Progenitor cell of endocrine pancreas (in vitro differentiated cells): Measurements from ENCODE around the gene MTFMT. TPM values are rescaled to one million over a fixed set of nuclear protein-coding genes. Genes with fewer than 3 reads are reported as not detected.
"Not testable (repeated sequence)": the region's sequence is repeated elsewhere in the genome, so short reads cannot be mapped to it uniquely, and the experiment has no call there.

Experiments
- DNase-seq: peaks from one replicate; pipeline ENCODE4 v3.0.0; 2021; ENCODE audit warnings: low spot score; ENCODE audit not compliant: unreplicated experiment
- H3K27ac Mint-ChIP-seq: 2 replicates; pipeline ENCODE4 v1.8.0; 2021; ENCODE audit warnings: mild to moderate bottlenecking, moderate library complexity, mixed read lengths
- H3K27me3 Mint-ChIP-seq: 2 replicates; pipeline ENCODE4 v1.8.0; 2021; ENCODE audit warnings: mixed read lengths
- H3K36me3 Mint-ChIP-seq: 2 replicates; pipeline ENCODE4 v1.8.0; 2022; ENCODE audit warnings: mixed read lengths; ENCODE audit not compliant: insufficient read depth
- H3K4me1 Mint-ChIP-seq: 2 replicates; pipeline ENCODE4 v1.8.0; 2021; ENCODE audit warnings: low read depth, mixed read lengths
- H3K4me3 Mint-ChIP-seq: 2 replicates; pipeline ENCODE4 v1.8.0; 2021; ENCODE audit warnings: low read depth, mild to moderate bottlenecking, moderate library complexity, mixed read lengths
- H3K9me3 Mint-ChIP-seq: 2 replicates; pipeline ENCODE4 v1.8.0; 2021; ENCODE audit warnings: low read depth, mixed read lengths
- total RNA-seq: library from RNA; stranded (reverse); gene quantifications from 2 replicates; pipeline ENCODE4 v1.2.1, GENCODE V29; 2021
- TF ChIP-seq, protein P1 (sequence below): fragments of 200-600 bp; sonication (generic); IDR thresholded peaks from one replicate; pipeline ENCODE4 v1.5.0; 2021; ENCODE audit warnings: antibody characterized with exemption, mild to moderate bottlenecking; ENCODE audit not compliant: unreplicated experiment

Gene MTFMT
- total RNA-seq, 1 donor from 2014 or later: 19.4 TPM

DNA sequence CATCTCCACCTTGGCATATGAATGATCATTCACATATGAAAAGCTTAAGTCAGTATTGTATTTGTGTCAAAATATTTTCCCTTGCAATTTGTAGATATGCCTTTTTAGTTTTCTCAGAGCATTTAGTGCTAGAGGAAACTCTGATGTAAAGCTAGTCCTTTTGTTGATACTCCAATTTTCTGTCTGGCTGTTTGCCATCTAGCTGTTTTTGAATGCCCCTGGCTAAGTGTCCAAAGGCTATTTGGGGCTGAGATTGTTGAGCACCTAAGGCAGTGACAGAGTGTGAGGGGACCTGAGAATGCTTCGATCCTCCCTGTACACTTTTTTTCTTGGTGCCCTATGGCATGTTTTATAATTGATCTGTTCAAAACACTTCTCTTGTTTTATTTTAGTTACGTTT is 18.8 kb upstream of the MTFMT start:
- Mint-ChIP-seq H3K27ac (no peak overlapping the region), H3K4me1 (peaks cover 17% of the 10 kb centered on the region), H3K27me3 (peaks cover 16% of the 10 kb centered on the region), H3K9me3 (no peaks in the 10 kb centered on the region), H3K4me3 (no peak overlapping the region), H3K36me3 (no peaks in the 10 kb centered on the region)
- no peak for DNase-seq
- TF ChIP-seq, protein P1, sequence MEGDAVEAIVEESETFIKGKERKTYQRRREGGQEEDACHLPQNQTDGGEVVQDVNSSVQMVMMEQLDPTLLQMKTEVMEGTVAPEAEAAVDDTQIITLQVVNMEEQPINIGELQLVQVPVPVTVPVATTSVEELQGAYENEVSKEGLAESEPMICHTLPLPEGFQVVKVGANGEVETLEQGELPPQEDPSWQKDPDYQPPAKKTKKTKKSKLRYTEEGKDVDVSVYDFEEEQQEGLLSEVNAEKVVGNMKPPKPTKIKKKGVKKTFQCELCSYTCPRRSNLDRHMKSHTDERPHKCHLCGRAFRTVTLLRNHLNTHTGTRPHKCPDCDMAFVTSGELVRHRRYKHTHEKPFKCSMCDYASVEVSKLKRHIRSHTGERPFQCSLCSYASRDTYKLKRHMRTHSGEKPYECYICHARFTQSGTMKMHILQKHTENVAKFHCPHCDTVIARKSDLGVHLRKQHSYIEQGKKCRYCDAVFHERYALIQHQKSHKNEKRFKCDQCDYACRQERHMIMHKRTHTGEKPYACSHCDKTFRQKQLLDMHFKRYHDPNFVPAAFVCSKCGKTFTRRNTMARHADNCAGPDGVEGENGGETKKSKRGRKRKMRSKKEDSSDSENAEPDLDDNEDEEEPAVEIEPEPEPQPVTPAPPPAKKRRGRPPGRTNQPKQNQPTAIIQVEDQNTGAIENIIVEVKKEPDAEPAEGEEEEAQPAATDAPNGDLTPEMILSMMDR: no peak

DNA sequence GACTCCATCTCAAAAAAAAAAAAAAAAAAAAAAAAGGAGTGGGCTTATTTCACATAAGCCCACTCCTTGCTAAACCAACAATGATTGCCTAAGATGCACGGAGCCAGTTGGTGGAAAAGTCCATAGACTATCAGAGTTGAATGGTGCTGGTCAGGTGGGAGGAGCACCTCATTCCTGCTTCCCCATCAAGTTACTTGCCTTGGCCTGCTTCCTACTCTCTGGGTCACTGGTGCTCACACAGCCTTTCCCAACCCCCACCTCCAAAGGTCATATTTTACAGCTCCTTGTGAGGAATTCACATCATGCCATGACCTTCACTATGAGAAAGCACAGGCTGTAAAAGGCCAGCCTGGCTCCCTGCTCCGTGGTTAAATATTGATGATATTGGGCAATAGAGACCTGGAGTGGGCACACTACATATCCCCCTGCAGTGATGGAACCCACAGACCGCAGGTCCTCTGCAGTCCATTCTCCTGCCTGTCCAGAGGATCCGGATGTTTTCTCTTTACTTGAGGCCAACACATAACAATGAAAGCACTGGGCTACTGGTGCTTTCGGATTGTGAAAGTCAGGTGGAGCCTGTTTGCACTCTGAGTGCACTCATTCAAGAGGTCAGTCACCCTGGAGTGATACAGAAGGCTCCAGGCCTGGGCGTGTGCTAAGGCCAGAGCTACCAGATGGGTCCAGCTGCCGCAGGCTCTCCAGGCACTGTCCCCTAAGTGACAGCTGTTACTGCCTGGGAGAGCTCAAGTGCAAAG is 15.5 kb upstream of the MTFMT start, which contains the start of gene SLC51B:
Gene SLC51B (plus strand): TSS at position 664 of the 758 bp plus-strand sequence. CDS start 4,618 bp downstream, outside the sequence.
- H3K27ac Mint-ChIP-seq: peak within 1 kb of the TSS; percentile 90

DNA sequence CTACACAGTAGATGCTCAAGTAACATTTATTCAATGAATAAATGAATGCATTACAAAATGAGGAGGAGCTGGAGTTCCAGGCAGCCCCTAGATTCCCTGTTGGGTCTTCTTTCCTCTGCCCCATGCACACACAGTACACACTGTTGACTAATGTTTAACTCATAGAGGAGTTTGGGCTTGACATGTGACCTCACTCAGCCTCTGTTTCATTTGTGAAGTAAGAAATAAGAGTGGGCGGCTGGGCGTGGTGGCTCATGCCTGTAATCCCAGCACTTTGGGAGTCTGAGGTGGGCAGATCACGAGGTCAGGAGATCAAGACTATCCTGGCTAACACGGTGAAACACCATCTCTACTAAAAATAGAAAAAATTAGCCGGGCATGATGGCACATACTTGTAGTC is 14.8 kb upstream of the MTFMT start:
- not testable (repeated sequence) for H3K27me3 Mint-ChIP-seq, H3K36me3 Mint-ChIP-seq, H3K9me3 Mint-ChIP-seq, H3K27ac Mint-ChIP-seq, DNase-seq, H3K4me3 Mint-ChIP-seq
- peaks cover 19% of the 10 kb centered on the region for H3K4me1 Mint-ChIP-seq

More for the DNA sequence above, 15.5 kb upstream of the MTFMT start, which contains the start of gene SLC51B:
- TF ChIP-seq, protein P1: no peak
- DNase-seq: no peak
- Mint-ChIP-seq H3K9me3 (no peaks in the 10 kb centered on the region), H3K4me3 (no peak within 1 kb of the TSS), H3K27me3 (peaks cover 5% of the 10 kb centered on the region), H3K4me1 (peaks cover 19% of the 10 kb centered on the region), H3K36me3 (no peaks in the 10 kb centered on the region)

DNA sequence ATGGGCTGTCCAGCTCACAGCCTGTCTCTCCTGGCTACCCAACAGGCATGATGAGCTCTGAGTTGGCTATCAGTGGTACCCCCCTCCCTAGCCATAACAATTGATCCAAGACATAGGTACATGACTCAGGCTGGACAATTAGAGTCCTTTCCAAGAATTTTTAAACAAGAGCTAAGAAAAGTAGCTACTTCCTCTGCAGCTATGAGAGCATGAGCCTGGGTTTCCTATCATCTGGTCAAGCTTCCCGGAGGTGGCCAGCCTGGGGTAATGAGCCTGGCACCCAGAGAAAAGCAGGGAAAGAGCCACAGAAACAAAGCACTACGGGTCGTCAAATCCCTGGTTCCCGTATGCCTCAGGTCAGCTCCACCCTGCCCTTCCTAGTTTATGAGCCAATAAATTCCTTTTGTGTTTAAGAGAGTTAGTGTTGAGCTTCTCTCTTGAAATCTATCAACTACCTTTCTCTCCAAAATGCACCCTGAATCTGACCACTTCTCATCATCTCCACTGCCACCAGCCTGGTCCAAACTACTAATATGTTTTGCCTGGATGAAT is 13.4 kb upstream of the MTFMT start:
- Mint-ChIP-seq H3K9me3 (no peaks in the 10 kb centered on the region), H3K36me3 (no peaks in the 10 kb centered on the region), H3K27me3 (no peaks in the 10 kb centered on the region), H3K27ac (peak overlapping the region; percentile 18), H3K4me3 (no peak overlapping the region), H3K4me1 (peaks cover 18% of the 10 kb centered on the region)
- TF ChIP-seq, protein P1: no peak
- no peak for DNase-seq

DNA sequence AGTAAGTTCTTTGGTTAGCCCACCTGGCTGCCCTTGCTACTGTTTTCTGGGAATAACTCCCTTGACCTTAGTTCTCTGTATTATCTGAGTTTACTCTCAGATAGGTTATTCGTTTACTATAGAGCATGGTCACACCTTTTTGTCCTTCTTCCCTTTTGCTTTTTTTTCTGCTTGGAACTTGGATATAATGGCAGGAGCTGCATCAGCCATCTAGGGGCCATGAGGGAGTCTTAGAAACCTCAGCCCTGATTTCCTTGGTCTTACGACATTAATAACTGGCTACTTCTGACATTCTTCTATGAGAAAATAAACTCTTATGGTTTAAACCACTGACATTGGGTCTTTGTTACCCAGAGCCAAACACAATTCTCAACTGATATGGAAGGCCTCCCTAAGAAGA is 12.3 kb upstream of the MTFMT start:
- no peaks in the 10 kb centered on the region for H3K27me3 Mint-ChIP-seq
- no peak for DNase-seq
- no peak overlapping the region for H3K27ac Mint-ChIP-seq
- H3K4me3 Mint-ChIP-seq: no peak overlapping the region
- H3K9me3 Mint-ChIP-seq: no peaks in the 10 kb centered on the region
- peaks cover 18% of the 10 kb centered on the region for H3K4me1 Mint-ChIP-seq
- no peaks in the 10 kb centered on the region for H3K36me3 Mint-ChIP-seq
- TF ChIP-seq, protein P1: no peak

DNA sequence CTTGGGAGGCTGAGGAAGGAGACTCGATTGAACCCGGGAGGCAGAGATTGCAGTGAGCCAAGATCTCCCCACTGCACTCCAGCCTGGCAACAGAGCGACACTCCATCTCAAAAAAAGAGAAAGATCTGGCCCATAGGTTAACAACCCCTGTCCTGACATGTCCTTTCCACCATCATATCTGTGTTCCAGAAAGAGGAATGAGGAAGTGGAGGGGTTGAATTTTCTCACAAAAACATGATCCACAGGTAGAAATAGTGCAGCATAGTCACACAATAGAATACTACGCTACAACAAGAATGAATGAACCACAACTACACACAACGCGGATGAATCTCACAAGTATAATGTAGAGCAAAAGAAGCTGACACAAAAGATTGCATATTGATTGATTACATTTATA is 11.0 kb upstream of the MTFMT start:
- no peaks in the 10 kb centered on the region for H3K36me3 Mint-ChIP-seq
- no peak overlapping the region for H3K27ac Mint-ChIP-seq
- TF ChIP-seq, protein P1: no peak
- H3K4me3 Mint-ChIP-seq: no peak overlapping the region
- no peaks in the 10 kb centered on the region for H3K9me3 Mint-ChIP-seq
- DNase-seq: no peak
- H3K27me3 Mint-ChIP-seq: no peaks in the 10 kb centered on the region
- peaks cover 17% of the 10 kb centered on the region for H3K4me1 Mint-ChIP-seq
